Nephron progenitor cell (in vitro differentiated cells): ENCODE results near the gene RNASEH2A.
A peak's percentile ranks its signal among the peaks of the same experiment; 100 is the strongest.

Source experiments
- DNase-seq: peaks from one replicate; pipeline ENCODE4 v3.0.0; 2021
- H3K27ac Mint-ChIP-seq: 2 replicates; pipeline ENCODE4 v1.8.0; 2021; ENCODE audit warnings: mild to moderate bottlenecking, moderate library complexity, mixed read lengths
- H3K27me3 Mint-ChIP-seq: 2 replicates; pipeline ENCODE4 v1.8.0; 2021; ENCODE audit warnings: mild to moderate bottlenecking, low read depth, mixed read lengths; ENCODE audit not compliant: poor library complexity
- H3K36me3 Mint-ChIP-seq: 2 replicates; pipeline ENCODE4 v1.8.0; 2021; ENCODE audit warnings: low read depth, mixed read lengths
- H3K4me1 Mint-ChIP-seq: 2 replicates; pipeline ENCODE4 v1.8.0; 2021; ENCODE audit warnings: mixed read lengths
- H3K4me3 Mint-ChIP-seq: 2 replicates; pipeline ENCODE4 v1.8.0; 2021; ENCODE audit warnings: mild to moderate bottlenecking, moderate library complexity, mixed read lengths
- H3K9me3 Mint-ChIP-seq: 2 replicates; pipeline ENCODE4 v1.8.0; 2021; ENCODE audit warnings: mild to moderate bottlenecking, moderate library complexity, mixed read lengths
- CTCF ChIP-seq: fragments of 200-600 bp; sonication (generic); IDR thresholded peaks from 2 replicates; pipeline ENCODE4 v1.5.0; 2021; ENCODE audit warnings: antibody characterized with exemption

RNASEH2A gene

GRCh38 chr19:12779162-12779993 is 27.0 kb upstream of the RNASEH2A start:
- Mint-ChIP-seq H3K27me3 (peaks cover 4% of the 10 kb centered on the region), H3K4me3 (peak overlapping the region; percentile 65), H3K4me1 (peaks cover 33% of the 10 kb centered on the region), H3K9me3 (no peaks in the 10 kb centered on the region), H3K36me3 (no peaks in the 10 kb centered on the region), H3K27ac (peak overlapping the region; percentile 53)
- DNase-seq, result no peak
- no peak for TF ChIP-seq CTCF

GRCh38 chr19:12782174-12782423 is 24.3 kb upstream of the RNASEH2A start:
- Mint-ChIP-seq H3K4me1 (peaks cover 30% of the 10 kb centered on the region), H3K4me3 (peak overlapping the region; percentile 83), H3K36me3 (no peaks in the 10 kb centered on the region), H3K27ac (peak overlapping the region; percentile 97), H3K27me3 (no peaks in the 10 kb centered on the region), H3K9me3 (no peaks in the 10 kb centered on the region)
- no peak for TF ChIP-seq CTCF
- DNase-seq, result no peak

GRCh38 chr19:12782424-12783290 is 23.7 kb upstream of the RNASEH2A start:
- H3K9me3 Mint-ChIP-seq, result no peaks in the 10 kb centered on the region
- TF ChIP-seq CTCF, result no peak
- peak overlapping the region; percentile 83 for H3K4me3 Mint-ChIP-seq
- no peaks in the 10 kb centered on the region for H3K36me3 Mint-ChIP-seq
- H3K27ac Mint-ChIP-seq, result no peak overlapping the region
- DNase-seq, result peak; percentile 79
- peaks cover 30% of the 10 kb centered on the region for H3K4me1 Mint-ChIP-seq
- no peaks in the 10 kb centered on the region for H3K27me3 Mint-ChIP-seq

- H3K9me3 Mint-ChIP-seq, result no peaks in the 10 kb centered on the region
- H3K27me3 Mint-ChIP-seq, result no peaks in the 10 kb centered on the region
- no peak for TF ChIP-seq CTCF
- peak overlapping the region; percentile 73 for H3K4me3 Mint-ChIP-seq
- no peak for DNase-seq
- no peak overlapping the region for H3K27ac Mint-ChIP-seq
- peaks cover 33% of the 10 kb centered on the region for H3K4me1 Mint-ChIP-seq
- no peaks in the 10 kb centered on the region for H3K36me3 Mint-ChIP-seq
Observed at GRCh38 chr19:12783291-12783848, 23.0 kb upstream of the RNASEH2A start.

GRCh38 chr19:12783849-12784393 is 22.5 kb upstream of the RNASEH2A start:
- no peaks in the 10 kb centered on the region for H3K36me3 Mint-ChIP-seq
- peaks cover 34% of the 10 kb centered on the region for H3K4me1 Mint-ChIP-seq
- peak; percentile 31 for DNase-seq
- no peak for TF ChIP-seq CTCF
- H3K9me3 Mint-ChIP-seq, result no peaks in the 10 kb centered on the region
- no peak overlapping the region for H3K27ac Mint-ChIP-seq
- peak overlapping the region; percentile 73 for H3K4me3 Mint-ChIP-seq
- no peaks in the 10 kb centered on the region for H3K27me3 Mint-ChIP-seq
